Measurements from ENCODE around the gene DRG2. TPM values are rescaled to one million over a fixed set of nuclear protein-coding genes. Genes with fewer than 3 reads are reported as not detected.

DRG2 gene
- total RNA-seq, 2 donors from 2014 or later, result 18.2 to 27.7 TPM

- no peak overlapping the region for H3K27ac ChIP-seq
- no peak overlapping the region for H3K4me3 ChIP-seq
- H3K27me3 ChIP-seq, result no peaks in the 10 kb centered on the region
- no peak for DNase-seq (ENCODE audit: low spot score)
- H3K36me3 ChIP-seq, result no peaks in the 10 kb centered on the region
- no peaks in the 10 kb centered on the region for H3K4me1 ChIP-seq
- no peak for TF ChIP-seq CTCF (IDR thresholded peaks at IDR 0.05)
- no peaks in the 10 kb centered on the region for H3K9me3 ChIP-seq
Observed at GRCh38 chr17:18124345-18125126, 36.8 kb downstream of the DRG2 start.

GRCh38 chr17:18129041-18129502, 41.3 kb downstream of the DRG2 start:
- no peak for TF ChIP-seq CTCF (IDR thresholded peaks at IDR 0.05)
- no peak for DNase-seq (ENCODE audit: low spot score)
- H3K36me3 ChIP-seq, result no peaks in the 10 kb centered on the region

GRCh38 chr17:18132711-18133110, 45.0 kb downstream of the DRG2 start:
- Histone ChIP-seq H3K36me3 (no peaks in the 10 kb centered on the region), H3K4me1 (no peaks in the 10 kb centered on the region), H3K4me3 (no peak overlapping the region), H3K27me3 (no peaks in the 10 kb centered on the region), H3K27ac (no peak overlapping the region), H3K9me3 (no peaks in the 10 kb centered on the region)
- no peak for DNase-seq (ENCODE audit: low spot score)
- no peak for TF ChIP-seq CTCF (IDR thresholded peaks at IDR 0.05)

More at GRCh38 chr17:18129041-18129502, 41.3 kb downstream of the DRG2 start:
- H3K27ac ChIP-seq, result no peak overlapping the region
- H3K27me3 ChIP-seq, result no peaks in the 10 kb centered on the region
- no peaks in the 10 kb centered on the region for H3K9me3 ChIP-seq
- H3K4me3 ChIP-seq, result no peak overlapping the region
- no peaks in the 10 kb centered on the region for H3K4me1 ChIP-seq

GRCh38 chr17:18136357-18136756, 48.6 kb downstream of the DRG2 start:
- DNase-seq (ENCODE audit: low spot score), result no peak

GRCh38 chr17:18138065-18138749, 50.5 kb downstream of the DRG2 start:
- no peak for DNase-seq (ENCODE audit: low spot score)
- Histone ChIP-seq H3K27me3 (no peaks in the 10 kb centered on the region), H3K4me1 (peaks cover 0 to 4% of the 10 kb centered on the region in 2 donors), H3K9me3 (no peaks in the 10 kb centered on the region), H3K4me3 (no peak overlapping the region), H3K27ac (no peak overlapping the region), H3K36me3 (no peaks in the 10 kb centered on the region)
- no peak for TF ChIP-seq CTCF (IDR thresholded peaks at IDR 0.05)

More at GRCh38 chr17:18136357-18136756, 48.6 kb downstream of the DRG2 start:
- no peak for TF ChIP-seq CTCF (IDR thresholded peaks at IDR 0.05)
- Histone ChIP-seq H3K27ac (no peak overlapping the region), H3K36me3 (no peaks in the 10 kb centered on the region), H3K9me3 (no peaks in the 10 kb centered on the region), H3K27me3 (no peaks in the 10 kb centered on the region), H3K4me1 (peaks cover 0 to 4% of the 10 kb centered on the region in 2 donors), H3K4me3 (no peak overlapping the region)
